Fibroblast of lung (primary cell): Measurements from ENCODE around the gene ZNF17. TPM values are rescaled to one million over a fixed set of nuclear protein-coding genes. Genes with fewer than 3 reads are reported as not detected.

ENCODE experiments used
- DNase-seq, 2 donors: peaks; one replicate each; pipeline versions ENCODE4 v3.0.0 to v3.0.0-alpha.2; 2010; ENCODE audit warnings: low read depth in 2 of 2
- H2AFZ ChIP-seq: 2 replicates; pipeline ENCODE4 v1.5.1; 2012; ENCODE audit warnings: low read length, control low read depth, inconsistent platforms
- H3K27ac ChIP-seq: 2 replicates; pipeline ENCODE4 v1.5.1; 2011; ENCODE audit warnings: low read length, control low read depth; ENCODE audit not compliant: insufficient read depth
- H3K27me3 ChIP-seq: 2 replicates; pipeline ENCODE4 v1.5.1; 2011; ENCODE audit warnings: mild to moderate bottlenecking, low read length; ENCODE audit not compliant: control insufficient read depth, insufficient read depth
- H3K36me3 ChIP-seq: 2 replicates; pipeline ENCODE4 v1.5.1; 2011; ENCODE audit warnings: low read length; ENCODE audit not compliant: control insufficient read depth, insufficient read depth
- H3K4me1 ChIP-seq: 2 replicates; pipeline ENCODE4 v1.5.1; 2011; ENCODE audit warnings: low read length; ENCODE audit not compliant: control insufficient read depth, insufficient read depth; ENCODE audit errors: extremely low read depth
- H3K4me2 ChIP-seq: 2 replicates; pipeline ENCODE4 v1.5.1; 2011; ENCODE audit warnings: low read length, control low read depth; ENCODE audit not compliant: insufficient read depth; ENCODE audit errors: extremely low read depth
- H3K4me3 ChIP-seq, 4 experiments: fragments of 200-600 bp in 1 of 4; sonication (generic) in 1 of 4; replicated peaks in 1 of 4; 2 replicates each; pipeline ENCODE4 v1.5.1; 2011 to 2016; ENCODE audit warnings: low read length in 4 of 4, low read depth in 3 of 4, mild to moderate bottlenecking in 3 of 4, control low read depth in 2 of 4, inconsistent platforms in 1 of 4, mixed read lengths in 1 of 4; ENCODE audit not compliant: insufficient read depth in 1 of 4; ENCODE audit errors: control extremely low read depth in 1 of 4
- H3K79me2 ChIP-seq: 2 replicates; pipeline ENCODE4 v1.5.1; 2012; ENCODE audit warnings: mild to moderate bottlenecking, low read length, inconsistent platforms; ENCODE audit not compliant: control insufficient read depth, insufficient read depth
- H3K9ac ChIP-seq: 2 replicates; pipeline ENCODE4 v1.5.1; 2011; ENCODE audit warnings: mild to moderate bottlenecking, low read length, control low read depth; ENCODE audit not compliant: insufficient read depth
- H3K9me3 ChIP-seq: 2 replicates; pipeline ENCODE4 v1.5.1; 2012; ENCODE audit warnings: low read depth, low read length; ENCODE audit not compliant: control insufficient read depth, insufficient read depth
- H4K20me1 ChIP-seq: 2 replicates; pipeline ENCODE4 v1.5.1; 2011; ENCODE audit warnings: low read length; ENCODE audit not compliant: control insufficient read depth, insufficient read depth; ENCODE audit errors: extremely low read depth
- EZH2 ChIP-seq: IDR thresholded peaks from 2 replicates; pipeline ENCODE4 v1.5.1; 2012; ENCODE audit warnings: low read length, control low read depth, mild to moderate bottlenecking; ENCODE audit errors: missing control alignments
- polyA plus RNA-seq, 2 donors: library from polyadenylated mRNA; depleted of rRNA in 1 of 2; stranded (reverse) in 1 of 2; unstranded in 1 of 2; fragments of >200 nt; gene quantifications; 2 replicates each; pipeline ENCODE4 v1.2.1, GENCODE V29; 2011 to 2012; ENCODE audit warnings: missing spikeins in 1 of 2
- total RNA-seq: library from RNA; depleted of rRNA; stranded (reverse); fragments of >200 nt; gene quantifications from 2 replicates; pipeline ENCODE4 v1.2.1, GENCODE V29; 2014
- TF ChIP-seq, protein P1 (sequence below), 2 donors: IDR thresholded peaks in 1 of 2; conservative IDR thresholded peaks in 1 of 2; 1 replicate in 1 of 2; 2 replicates in 1 of 2; pipeline ENCODE4 v1.5.1; 2011 to 2012; ENCODE audit warnings: low read length in 2 of 2, control low read depth in 1 of 2, inconsistent platforms in 1 of 2, low read depth in 1 of 2, mild to moderate bottlenecking in 1 of 2

ZNF17 gene
- total and polyA plus RNA-seq, 2 donors (not counting 1 experiment from before 2014, with no cell fraction given): 6.8 to 15.2 TPM

DNA sequence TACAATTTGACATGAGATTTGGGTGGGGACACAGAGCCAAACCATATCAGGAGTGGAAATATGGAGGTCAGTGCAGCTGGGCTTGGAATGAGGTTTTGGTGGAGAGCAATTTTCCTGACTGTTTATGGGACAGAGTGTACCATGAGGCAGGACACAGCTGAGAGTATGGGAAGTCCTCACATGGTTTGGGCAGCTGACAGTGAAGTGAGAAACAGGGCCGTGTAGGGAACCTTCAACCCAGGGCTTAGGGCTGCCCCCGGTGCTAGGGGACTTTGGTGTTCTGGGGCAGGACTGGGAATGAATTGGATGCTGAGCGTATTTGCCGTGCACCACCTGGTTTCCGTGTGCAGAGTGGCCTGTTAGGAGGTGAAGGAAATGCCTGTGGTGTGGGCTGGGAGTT lies 15.3 kb upstream of the ZNF17 start:
- H3K4me3 ChIP-seq: no peak overlapping the region
- H3K36me3 ChIP-seq: peaks cover 27% of the 10 kb centered on the region
- no peaks in the 10 kb centered on the region for H4K20me1 ChIP-seq
- H3K4me1 ChIP-seq: no peaks in the 10 kb centered on the region
- no peak overlapping the region for H3K9ac ChIP-seq
- no peak overlapping the region for H3K27ac ChIP-seq
- H3K27me3 ChIP-seq: no peaks in the 10 kb centered on the region
- TF ChIP-seq EZH2: no peak
- TF ChIP-seq, protein P1, sequence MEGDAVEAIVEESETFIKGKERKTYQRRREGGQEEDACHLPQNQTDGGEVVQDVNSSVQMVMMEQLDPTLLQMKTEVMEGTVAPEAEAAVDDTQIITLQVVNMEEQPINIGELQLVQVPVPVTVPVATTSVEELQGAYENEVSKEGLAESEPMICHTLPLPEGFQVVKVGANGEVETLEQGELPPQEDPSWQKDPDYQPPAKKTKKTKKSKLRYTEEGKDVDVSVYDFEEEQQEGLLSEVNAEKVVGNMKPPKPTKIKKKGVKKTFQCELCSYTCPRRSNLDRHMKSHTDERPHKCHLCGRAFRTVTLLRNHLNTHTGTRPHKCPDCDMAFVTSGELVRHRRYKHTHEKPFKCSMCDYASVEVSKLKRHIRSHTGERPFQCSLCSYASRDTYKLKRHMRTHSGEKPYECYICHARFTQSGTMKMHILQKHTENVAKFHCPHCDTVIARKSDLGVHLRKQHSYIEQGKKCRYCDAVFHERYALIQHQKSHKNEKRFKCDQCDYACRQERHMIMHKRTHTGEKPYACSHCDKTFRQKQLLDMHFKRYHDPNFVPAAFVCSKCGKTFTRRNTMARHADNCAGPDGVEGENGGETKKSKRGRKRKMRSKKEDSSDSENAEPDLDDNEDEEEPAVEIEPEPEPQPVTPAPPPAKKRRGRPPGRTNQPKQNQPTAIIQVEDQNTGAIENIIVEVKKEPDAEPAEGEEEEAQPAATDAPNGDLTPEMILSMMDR (conservative IDR thresholded peaks at IDR 0.05 in 1 of 2, IDR thresholded peaks at IDR 0.05 in 1 of 2; ENCODE audit: low read depth in 1 of 2, low read length in 2 of 2): no peak
- no peak for DNase-seq
- H3K9me3 ChIP-seq: peaks cover 2% of the 10 kb centered on the region
- peaks cover 31% of the 10 kb centered on the region for H3K79me2 ChIP-seq
- no peak overlapping the region for H3K4me2 ChIP-seq
- no peak overlapping the region for H2AFZ ChIP-seq

DNA sequence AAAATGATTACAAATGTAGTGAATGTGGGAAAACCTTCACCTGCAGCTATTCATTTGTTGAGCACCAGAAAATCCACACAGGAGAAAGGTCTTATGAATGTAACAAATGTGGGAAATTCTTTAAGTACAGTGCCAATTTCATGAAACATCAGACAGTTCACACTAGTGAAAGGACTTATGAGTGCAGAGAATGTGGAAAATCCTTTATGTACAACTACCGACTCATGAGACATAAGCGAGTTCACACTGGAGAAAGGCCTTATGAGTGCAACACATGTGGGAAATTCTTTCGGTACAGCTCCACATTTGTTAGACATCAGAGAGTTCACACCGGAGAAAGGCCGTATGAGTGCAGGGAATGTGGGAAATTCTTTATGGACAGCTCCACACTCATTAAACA lies 12.1 kb upstream of the ZNF17 start:
- Histone ChIP-seq H3K9ac (no peak overlapping the region), H3K4me2 (no peak overlapping the region), H3K27ac (no peak overlapping the region), H3K9me3 (peaks cover 2% of the 10 kb centered on the region), H3K36me3 (peaks cover 24% of the 10 kb centered on the region), H4K20me1 (no peaks in the 10 kb centered on the region), H3K4me1 (no peaks in the 10 kb centered on the region), H3K4me3 (no peak overlapping the region), H3K27me3 (no peaks in the 10 kb centered on the region), H3K79me2 (peaks cover 5% of the 10 kb centered on the region), H2AFZ (no peak overlapping the region)
- DNase-seq: no peak
- TF ChIP-seq EZH2: no peak

DNA sequence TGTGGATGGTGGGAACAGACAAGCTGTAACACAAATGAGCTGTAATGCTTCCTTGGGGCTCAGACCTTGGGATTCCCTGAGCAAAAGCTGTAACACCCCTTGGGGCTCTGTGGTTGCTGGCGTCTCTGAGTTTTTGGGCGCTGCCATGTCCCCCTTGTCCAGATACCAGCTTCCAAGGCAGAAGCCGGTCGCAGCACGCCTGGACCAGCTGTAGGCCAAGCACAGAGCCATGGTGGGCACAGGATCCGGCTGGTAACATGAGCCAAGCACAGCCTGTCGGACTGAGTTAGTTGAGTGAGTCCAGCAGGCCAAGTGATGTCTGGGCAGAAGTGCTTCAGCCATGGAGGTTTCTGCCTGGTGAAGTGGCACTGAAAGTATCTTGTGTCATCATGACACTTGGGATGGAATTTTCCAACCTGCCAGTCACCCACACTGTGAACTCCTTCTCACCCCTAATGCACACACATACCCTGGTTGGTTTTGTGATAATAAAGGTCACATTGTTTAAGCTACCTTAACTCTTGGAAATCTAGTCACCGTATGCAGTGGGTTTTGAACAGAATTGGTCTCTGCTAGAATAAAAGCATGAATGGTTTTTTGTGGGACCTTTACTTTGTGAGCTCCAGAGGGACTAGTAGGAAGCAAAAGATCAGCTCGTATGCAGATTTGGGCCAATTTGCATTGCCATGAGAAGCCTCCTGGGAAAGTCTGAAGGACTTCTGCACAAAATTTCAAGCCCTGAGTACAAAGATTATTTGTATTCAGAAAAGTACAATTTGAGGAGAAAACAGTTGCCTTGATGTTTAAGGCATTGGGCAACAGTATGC lies 7.0 kb upstream of the ZNF17 start:
- H3K36me3 ChIP-seq: peaks cover 4% of the 10 kb centered on the region
- no peaks in the 10 kb centered on the region for H3K79me2 ChIP-seq
- no peaks in the 10 kb centered on the region for H3K9me3 ChIP-seq
- DNase-seq: no peak
- H2AFZ ChIP-seq: no peak overlapping the region
- H3K4me2 ChIP-seq: no peak overlapping the region
- H3K27me3 ChIP-seq: no peaks in the 10 kb centered on the region
- H3K9ac ChIP-seq: no peak overlapping the region
- H3K4me3 ChIP-seq: no peak overlapping the region
- H3K27ac ChIP-seq: no peak overlapping the region
- no peaks in the 10 kb centered on the region for H3K4me1 ChIP-seq
- H4K20me1 ChIP-seq: no peaks in the 10 kb centered on the region
- no peak for TF ChIP-seq EZH2
- TF ChIP-seq, protein P1 (conservative IDR thresholded peaks at IDR 0.05 in 1 of 2, IDR thresholded peaks at IDR 0.05 in 1 of 2; ENCODE audit: low read depth in 1 of 2, low read length in 2 of 2): no peak
